Activated naive CD4-positive, alpha-beta T cell treated with anti-CD3 and anti-CD28 coated beads, Interleukin-2, amount 10 ng/mL, durations not matched to agents 5 hours and 36 hours (primary cell): Measurements from ENCODE around the gene ERAL1. TPM values are rescaled to one million over a fixed set of nuclear protein-coding genes. Genes with fewer than 3 reads are reported as not detected.

ENCODE experiments used
- microRNA-seq: library from miRNA; unstranded; fragments of <30 nt; microRNA quantifications from one replicate; pipeline ENCODE4 v1.2.0, GENCODE V29; 2022; ENCODE audit warnings: borderline microRNAs expressed, borderline replicate concordance
- total RNA-seq, 2 experiments: library from RNA; stranded (reverse); gene quantifications; one replicate each; pipeline ENCODE4 v1.2.3, GENCODE V29; 2021

The ERAL1 gene
- 10 to 100 TPM; 32.4 to 38.9 TPM for total RNA-seq

DNA sequence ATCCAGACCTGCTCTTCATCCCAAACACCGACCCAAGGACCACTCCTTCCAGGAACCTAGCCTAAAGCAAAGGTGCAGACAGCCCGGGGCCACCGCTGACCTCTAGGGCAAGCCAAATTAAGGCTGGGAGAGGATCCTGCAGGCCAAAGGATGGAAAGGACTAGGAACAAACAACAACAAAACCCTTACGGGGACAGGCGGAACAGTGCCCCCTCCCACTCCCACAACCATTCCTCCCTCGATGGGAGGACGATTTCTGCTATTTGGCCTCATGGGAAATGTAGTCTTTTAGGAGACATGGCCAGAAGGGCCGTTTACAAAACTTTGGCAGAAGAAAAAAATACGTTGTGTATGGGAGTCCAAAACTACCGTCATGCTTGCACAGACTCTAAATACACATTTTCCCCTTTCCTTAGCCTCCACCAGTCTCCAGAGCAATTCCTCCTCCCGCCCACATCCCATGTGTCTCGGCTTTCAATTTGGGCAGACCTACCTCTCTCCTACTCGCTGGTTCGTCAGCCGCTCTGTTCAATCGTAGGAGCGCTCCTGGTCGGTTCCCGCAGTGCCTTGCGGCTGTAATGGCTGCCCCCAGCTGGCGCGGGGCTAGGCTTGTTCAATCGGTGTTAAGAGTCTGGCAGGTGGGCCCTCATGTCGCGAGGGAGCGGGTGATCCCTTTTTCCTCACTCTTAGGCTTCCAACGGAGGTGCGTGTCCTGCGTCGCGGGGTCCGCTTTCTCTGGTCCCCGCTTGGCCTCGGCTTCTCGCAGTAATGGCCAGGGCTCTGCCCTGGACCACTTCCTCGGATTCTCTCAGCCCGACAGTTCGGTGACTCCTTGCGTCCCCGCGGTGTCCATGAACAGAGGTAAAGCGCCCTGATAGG, at the start of gene ERAL1:
TSS of gene ERAL1 (plus strand) at position 560 of the 879 bp plus-strand sequence. CDS start at position 579, 19 bp downstream.

DNA sequence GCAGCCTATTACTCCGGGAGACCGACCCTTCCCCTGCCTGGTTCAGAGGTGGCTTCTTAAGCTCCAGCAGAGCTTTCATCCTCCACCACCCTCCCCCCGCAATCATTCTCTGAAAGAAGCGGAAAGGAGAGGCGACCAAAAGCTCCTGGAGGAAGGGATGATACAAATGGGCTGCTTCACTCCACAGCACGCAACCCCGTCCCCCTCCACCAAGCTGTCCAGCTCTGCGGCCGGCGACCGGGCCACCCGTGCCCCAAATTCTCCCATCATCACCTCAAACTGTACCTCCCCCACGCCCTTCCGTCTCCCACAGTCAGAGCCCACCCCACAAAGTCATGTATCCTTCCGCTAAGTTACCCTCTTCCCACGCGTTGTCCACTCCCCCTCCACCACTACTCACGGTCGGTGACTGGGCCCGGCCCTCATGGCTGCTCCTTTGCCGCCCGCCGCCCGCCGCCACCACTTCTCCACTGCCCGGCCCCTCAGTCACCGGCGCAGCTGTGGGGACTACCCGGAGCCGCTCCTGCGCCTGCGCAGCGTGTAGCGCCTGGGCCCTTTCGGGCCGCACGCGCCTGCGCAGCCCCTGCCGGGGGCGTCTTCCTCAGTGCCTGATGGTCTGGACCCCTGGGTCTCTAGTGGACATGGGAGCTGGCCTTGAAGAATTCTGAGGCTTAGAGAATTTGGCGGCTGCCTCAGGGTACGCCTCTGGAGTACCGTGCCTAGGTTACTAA, 12.4 kb upstream of the ERAL1 start, which contains the start of gene FAM222B:
TSS of gene FAM222B (minus strand) at position 509 of the 731 bp plus-strand sequence. CDS start 76,123 bp downstream, outside the sequence.

DNA sequence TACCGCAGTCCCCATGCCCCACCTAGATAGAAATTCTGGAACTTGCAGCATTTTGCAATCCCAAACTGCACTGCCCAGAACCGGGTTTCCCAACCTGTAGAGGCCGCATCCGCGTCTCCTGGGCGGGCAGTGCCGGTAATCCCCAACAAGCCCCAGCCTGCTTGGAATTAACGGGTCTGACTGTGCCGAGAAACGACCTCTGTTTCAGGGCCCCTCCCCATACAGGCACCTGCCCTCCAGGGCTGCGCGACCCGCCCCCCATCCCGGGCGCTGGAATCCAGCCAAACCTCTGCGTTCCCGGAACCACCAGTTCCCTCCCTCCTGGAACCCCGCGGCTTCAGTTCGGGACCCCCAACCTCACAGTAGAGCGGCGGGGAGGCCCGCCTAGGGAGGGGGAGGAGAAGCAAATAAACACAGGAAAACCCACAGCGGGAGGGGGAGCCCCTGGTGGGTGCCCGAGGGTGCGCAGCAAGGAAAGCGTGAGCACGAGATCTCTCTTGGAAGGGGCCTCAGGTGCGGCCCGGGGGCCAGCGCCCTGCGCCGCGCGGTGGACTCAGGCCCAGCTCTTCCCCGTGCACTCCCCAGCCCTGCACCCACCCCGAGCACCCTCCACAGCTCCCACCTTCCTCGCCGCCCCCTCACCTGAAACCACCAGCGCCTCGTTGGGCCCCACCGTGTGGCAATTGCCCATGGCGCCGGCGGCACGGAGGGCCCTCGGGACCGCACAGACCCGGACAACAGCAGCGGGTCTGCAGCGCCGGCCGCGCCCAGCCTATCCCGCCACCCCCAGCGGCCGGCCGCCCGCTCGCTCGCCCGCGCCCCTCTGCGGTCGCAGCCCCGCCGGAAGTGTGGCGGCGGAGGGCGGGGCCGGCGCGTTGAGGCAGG, 42.3 kb downstream of the ERAL1 start, which contains the start of gene FLOT2:
TSS of gene FLOT2 (minus strand) at position 850 of the 885 bp plus-strand sequence. CDS start at position 691, 159 bp downstream.

DNA sequence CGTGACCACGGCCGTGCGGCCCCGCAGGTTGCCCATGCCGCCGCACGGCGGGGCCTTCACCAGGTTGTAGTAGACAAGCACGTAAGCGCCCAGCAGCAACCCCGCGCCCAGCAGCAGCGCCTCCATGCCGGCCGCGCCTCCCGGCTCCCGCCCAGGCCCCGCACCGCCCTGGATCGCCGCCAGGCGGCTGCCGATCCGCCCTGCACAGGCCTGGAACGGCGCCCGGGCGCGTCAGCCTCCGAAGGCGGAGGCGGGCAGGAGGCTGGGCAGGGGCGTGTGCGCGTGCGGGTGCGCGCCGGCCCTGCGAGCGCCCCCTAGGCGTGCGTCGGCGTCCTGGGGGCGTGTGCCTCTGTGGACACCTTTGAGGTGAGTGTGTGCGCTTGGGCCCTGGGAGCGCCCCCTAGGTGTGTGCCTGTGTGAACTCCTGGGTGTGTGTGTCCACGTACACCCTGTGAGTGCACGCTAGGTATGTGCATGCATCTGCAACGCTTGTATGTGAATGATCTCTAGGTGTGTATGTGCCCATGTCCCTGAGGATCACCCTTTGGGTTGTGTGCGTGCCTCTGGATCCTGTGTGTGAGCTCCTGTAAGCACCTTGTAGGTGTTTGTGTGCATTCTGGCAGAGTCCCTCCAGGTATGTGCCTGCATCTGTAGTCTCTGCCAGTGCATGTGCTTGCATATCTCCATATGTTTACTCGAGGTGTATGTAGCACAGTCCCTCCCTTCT, 48.2 kb downstream of the ERAL1 start, which contains the start of gene DHRS13:
TSS of gene DHRS13 (minus strand) at position 261 of the 727 bp plus-strand sequence. CDS start at position 126, 135 bp downstream.

Small RNA genes within 50 kb of the gene (microRNA-seq; reads per million reads assigned to microRNA genes)
- not detected for gene MIR451B

Other genes with a start within 250 kb of the ERAL1 start
- 10 to 100 TPM; 18.3 to 19.2 TPM for gene RSKR, start 240.8 kb upstream of the ERAL1 start, total RNA-seq
- gene BLTP2, start 209.9 kb upstream of the ERAL1 start, total RNA-seq = 100 to 1,000 TPM; 115 to 126 TPM
- 10 to 100 TPM; 42.3 to 43.1 TPM for gene SDF2, start 193.1 kb upstream of the ERAL1 start, total RNA-seq
- 10 to 100 TPM; 66.4 to 70.2 TPM for gene SUPT6H, start 192.8 kb upstream of the ERAL1 start, total RNA-seq
- 1 to 10 TPM; 7.3 to 8.2 TPM for gene PROCA1, start 143.1 kb upstream of the ERAL1 start, total RNA-seq
- 10 to 100 TPM in 1 of 2 experiments, 1 to 10 TPM in 1; 9.8 to 11.8 TPM for gene RAB34, start 137.1 kb upstream of the ERAL1 start, total RNA-seq
- gene RPL23A, start 135.0 kb upstream of the ERAL1 start, total RNA-seq = 1,000 to 10,000 TPM; 2,967 to 3,139 TPM
- 1 to 10 TPM; 1.3 to 2.2 TPM for gene TLCD1, start 128.8 kb upstream of the ERAL1 start, total RNA-seq
- gene NEK8, start 126.2 kb upstream of the ERAL1 start, total RNA-seq = 1 to 10 TPM; 7.1 to 7.4 TPM
- 10 to 100 TPM; 46.4 to 51.9 TPM for gene TRAF4, start 111.0 kb upstream of the ERAL1 start, total RNA-seq
- 10 to 100 TPM; 16.8 to 18.7 TPM for gene FAM222B, start 12.2 kb upstream of the ERAL1 start, total RNA-seq
- gene FLOT2, start 42.7 kb downstream of the ERAL1 start, total RNA-seq = 100 to 1,000 TPM; 200 to 210 TPM
- gene DHRS13, start 48.1 kb downstream of the ERAL1 start, total RNA-seq = 10 to 100 TPM; 29.7 to 30.2 TPM
- 10 to 100 TPM; 72.6 to 72.9 TPM for gene PHF12, start 96.5 kb downstream of the ERAL1 start, total RNA-seq
- not detected for gene SEZ6, start 151.0 kb downstream of the ERAL1 start, total RNA-seq
- 1 to 10 TPM in 1 of 2 experiments, under 1 TPM in 1; 0.96 to 2.0 TPM for gene PIPOX, start 188.1 kb downstream of the ERAL1 start, total RNA-seq